ENCODE measurements around the gene SPTLC1. TPM values are rescaled to one million over a fixed set of nuclear protein-coding genes. Genes with fewer than 3 reads are reported as not detected.

SPTLC1 gene
- total and polyA plus RNA-seq, 2 of the 8 experiments (the other 6 are each of a cell fraction or from before 2014, with no cell fraction given), result 34.2 to 62.1 TPM

DNA sequence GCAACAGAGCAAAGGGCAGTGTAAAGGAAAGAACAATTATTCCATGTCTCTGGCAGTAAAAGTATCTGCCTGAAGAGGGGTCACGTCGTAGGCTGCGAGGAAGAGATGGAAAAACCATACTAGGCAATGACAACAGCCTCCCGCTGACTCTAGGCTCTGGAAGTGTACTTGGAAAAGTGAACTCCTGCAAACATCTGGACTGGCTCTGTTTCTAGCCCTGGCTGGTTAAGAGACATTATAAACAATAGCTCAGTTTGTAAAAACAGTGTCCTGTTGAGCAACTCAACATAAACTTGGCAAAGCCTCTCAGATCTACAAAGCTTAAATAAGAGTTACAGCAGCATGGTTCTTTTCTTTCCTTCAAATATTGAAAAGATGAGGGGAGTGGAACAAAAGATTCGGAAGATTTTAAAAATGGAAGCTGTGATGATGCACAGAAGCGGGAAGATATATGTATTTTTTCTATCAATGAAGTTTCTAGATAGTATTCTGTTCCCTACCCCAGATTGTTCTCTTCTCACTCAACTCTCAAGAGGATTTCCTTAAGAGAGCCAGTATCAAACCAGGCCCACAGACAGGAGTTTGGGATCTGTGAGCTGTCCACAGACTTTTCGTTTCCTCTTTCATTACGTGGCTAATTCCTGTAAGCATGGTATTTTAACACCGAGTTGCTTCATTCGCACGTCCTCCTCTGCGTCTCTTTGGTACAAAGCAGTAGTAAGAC, 79.4 kb downstream of the SPTLC1 start (continued):
- TF ChIP-seq, protein P1, sequence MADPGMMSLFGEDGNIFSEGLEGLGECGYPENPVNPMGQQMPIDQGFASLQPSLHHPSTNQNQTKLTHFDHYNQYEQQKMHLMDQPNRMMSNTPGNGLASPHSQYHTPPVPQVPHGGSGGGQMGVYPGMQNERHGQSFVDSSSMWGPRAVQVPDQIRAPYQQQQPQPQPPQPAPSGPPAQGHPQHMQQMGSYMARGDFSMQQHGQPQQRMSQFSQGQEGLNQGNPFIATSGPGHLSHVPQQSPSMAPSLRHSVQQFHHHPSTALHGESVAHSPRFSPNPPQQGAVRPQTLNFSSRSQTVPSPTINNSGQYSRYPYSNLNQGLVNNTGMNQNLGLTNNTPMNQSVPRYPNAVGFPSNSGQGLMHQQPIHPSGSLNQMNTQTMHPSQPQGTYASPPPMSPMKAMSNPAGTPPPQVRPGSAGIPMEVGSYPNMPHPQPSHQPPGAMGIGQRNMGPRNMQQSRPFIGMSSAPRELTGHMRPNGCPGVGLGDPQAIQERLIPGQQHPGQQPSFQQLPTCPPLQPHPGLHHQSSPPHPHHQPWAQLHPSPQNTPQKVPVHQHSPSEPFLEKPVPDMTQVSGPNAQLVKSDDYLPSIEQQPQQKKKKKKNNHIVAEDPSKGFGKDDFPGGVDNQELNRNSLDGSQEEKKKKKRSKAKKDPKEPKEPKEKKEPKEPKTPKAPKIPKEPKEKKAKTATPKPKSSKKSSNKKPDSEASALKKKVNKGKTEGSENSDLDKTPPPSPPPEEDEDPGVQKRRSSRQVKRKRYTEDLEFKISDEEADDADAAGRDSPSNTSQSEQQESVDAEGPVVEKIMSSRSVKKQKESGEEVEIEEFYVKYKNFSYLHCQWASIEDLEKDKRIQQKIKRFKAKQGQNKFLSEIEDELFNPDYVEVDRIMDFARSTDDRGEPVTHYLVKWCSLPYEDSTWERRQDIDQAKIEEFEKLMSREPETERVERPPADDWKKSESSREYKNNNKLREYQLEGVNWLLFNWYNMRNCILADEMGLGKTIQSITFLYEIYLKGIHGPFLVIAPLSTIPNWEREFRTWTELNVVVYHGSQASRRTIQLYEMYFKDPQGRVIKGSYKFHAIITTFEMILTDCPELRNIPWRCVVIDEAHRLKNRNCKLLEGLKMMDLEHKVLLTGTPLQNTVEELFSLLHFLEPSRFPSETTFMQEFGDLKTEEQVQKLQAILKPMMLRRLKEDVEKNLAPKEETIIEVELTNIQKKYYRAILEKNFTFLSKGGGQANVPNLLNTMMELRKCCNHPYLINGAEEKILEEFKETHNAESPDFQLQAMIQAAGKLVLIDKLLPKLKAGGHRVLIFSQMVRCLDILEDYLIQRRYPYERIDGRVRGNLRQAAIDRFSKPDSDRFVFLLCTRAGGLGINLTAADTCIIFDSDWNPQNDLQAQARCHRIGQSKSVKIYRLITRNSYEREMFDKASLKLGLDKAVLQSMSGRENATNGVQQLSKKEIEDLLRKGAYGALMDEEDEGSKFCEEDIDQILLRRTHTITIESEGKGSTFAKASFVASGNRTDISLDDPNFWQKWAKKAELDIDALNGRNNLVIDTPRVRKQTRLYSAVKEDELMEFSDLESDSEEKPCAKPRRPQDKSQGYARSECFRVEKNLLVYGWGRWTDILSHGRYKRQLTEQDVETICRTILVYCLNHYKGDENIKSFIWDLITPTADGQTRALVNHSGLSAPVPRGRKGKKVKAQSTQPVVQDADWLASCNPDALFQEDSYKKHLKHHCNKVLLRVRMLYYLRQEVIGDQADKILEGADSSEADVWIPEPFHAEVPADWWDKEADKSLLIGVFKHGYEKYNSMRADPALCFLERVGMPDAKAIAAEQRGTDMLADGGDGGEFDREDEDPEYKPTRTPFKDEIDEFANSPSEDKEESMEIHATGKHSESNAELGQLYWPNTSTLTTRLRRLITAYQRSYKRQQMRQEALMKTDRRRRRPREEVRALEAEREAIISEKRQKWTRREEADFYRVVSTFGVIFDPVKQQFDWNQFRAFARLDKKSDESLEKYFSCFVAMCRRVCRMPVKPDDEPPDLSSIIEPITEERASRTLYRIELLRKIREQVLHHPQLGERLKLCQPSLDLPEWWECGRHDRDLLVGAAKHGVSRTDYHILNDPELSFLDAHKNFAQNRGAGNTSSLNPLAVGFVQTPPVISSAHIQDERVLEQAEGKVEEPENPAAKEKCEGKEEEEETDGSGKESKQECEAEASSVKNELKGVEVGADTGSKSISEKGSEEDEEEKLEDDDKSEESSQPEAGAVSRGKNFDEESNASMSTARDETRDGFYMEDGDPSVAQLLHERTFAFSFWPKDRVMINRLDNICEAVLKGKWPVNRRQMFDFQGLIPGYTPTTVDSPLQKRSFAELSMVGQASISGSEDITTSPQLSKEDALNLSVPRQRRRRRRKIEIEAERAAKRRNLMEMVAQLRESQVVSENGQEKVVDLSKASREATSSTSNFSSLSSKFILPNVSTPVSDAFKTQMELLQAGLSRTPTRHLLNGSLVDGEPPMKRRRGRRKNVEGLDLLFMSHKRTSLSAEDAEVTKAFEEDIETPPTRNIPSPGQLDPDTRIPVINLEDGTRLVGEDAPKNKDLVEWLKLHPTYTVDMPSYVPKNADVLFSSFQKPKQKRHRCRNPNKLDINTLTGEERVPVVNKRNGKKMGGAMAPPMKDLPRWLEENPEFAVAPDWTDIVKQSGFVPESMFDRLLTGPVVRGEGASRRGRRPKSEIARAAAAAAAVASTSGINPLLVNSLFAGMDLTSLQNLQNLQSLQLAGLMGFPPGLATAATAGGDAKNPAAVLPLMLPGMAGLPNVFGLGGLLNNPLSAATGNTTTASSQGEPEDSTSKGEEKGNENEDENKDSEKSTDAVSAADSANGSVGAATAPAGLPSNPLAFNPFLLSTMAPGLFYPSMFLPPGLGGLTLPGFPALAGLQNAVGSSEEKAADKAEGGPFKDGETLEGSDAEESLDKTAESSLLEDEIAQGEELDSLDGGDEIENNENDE (IDR thresholded peaks at IDR 0.05; ENCODE audit: insufficient replicate concordance, low read length), result no peak
- TF ChIP-seq PHF8 (conservative IDR thresholded peaks at IDR 0.05; ENCODE audit: low read depth, low read length), result no peak
- no peak for TF ChIP-seq SUZ12 (IDR thresholded peaks at IDR 0.05; ENCODE audit: low read length)
- no peak for TF ChIP-seq SIRT6 (IDR thresholded peaks at IDR 0.05; ENCODE audit: low read length)
- no peak for TF ChIP-seq POU5F1 (IDR thresholded peaks at IDR 0.05; ENCODE audit: low read depth, low read length)
- no peak for TF ChIP-seq SP1 (IDR thresholded peaks at IDR 0.05; ENCODE audit: low read depth, low read length)
- no peak for TF ChIP-seq HDAC2 (IDR thresholded peaks at IDR 0.05; ENCODE audit: borderline replicate concordance in 1 of 2, low read depth in 2 of 2, low read length in 2 of 2)
- no peak for TF ChIP-seq SP2 (IDR thresholded peaks at IDR 0.05; ENCODE audit: low read length)
- TF ChIP-seq GABPA (IDR thresholded peaks at IDR 0.05; ENCODE audit: borderline replicate concordance, insufficient read depth, low read length), result no peak
- no peak for TF ChIP-seq RBBP5 (IDR thresholded peaks at IDR 0.05; ENCODE audit: borderline replicate concordance, low read depth, low read length)
- no peak for TF ChIP-seq YY1 (IDR thresholded peaks at IDR 0.05; ENCODE audit: low read depth, low read length)
